ENCODE data around the gene GPS1.

Gene GPS1

GRCh38 chr17:82041144-82041814 lies 10.4 kb upstream of the GPS1 start:
- H3K4me3 ChIP-seq (ENCODE audit: low read depth, low read length) = no peak overlapping the region
- no peak for TF ChIP-seq CTCF (IDR thresholded peaks at IDR 0.05; ENCODE audit: control insufficient read depth, extremely low read depth, insufficient read depth)
- DNase-seq (ENCODE audit: low read depth) = no peak

GRCh38 chr17:82042649-82043048 lies 9.0 kb upstream of the GPS1 start:
- no peak for TF ChIP-seq CTCF (IDR thresholded peaks at IDR 0.05; ENCODE audit: control insufficient read depth, extremely low read depth, insufficient read depth)
- DNase-seq (ENCODE audit: low read depth) = no peak
- no peak overlapping the region for H3K4me3 ChIP-seq (ENCODE audit: low read depth, low read length)

GRCh38 chr17:82043507-82043906 lies 8.2 kb upstream of the GPS1 start:
- DNase-seq (ENCODE audit: low read depth) = no peak
- H3K4me3 ChIP-seq (ENCODE audit: low read depth, low read length) = no peak overlapping the region
- no peak for TF ChIP-seq CTCF (IDR thresholded peaks at IDR 0.05; ENCODE audit: control insufficient read depth, extremely low read depth, insufficient read depth)

GRCh38 chr17:82045936-82046484 lies 5.7 kb upstream of the GPS1 start:
- no peak for DNase-seq (ENCODE audit: low read depth)
- TF ChIP-seq CTCF (IDR thresholded peaks at IDR 0.05; ENCODE audit: control insufficient read depth, extremely low read depth, insufficient read depth) = no peak
- no peak overlapping the region for H3K4me3 ChIP-seq (ENCODE audit: low read depth, low read length)

GRCh38 chr17:82046903-82047302 lies 4.8 kb upstream of the GPS1 start:
- H3K4me3 ChIP-seq (ENCODE audit: low read depth, low read length) = no peak overlapping the region
- TF ChIP-seq CTCF (IDR thresholded peaks at IDR 0.05; ENCODE audit: control insufficient read depth, extremely low read depth, insufficient read depth) = no peak
- no peak for DNase-seq (ENCODE audit: low read depth)

GRCh38 chr17:82047379-82047778 lies 4.3 kb upstream of the GPS1 start:
- no peak for DNase-seq (ENCODE audit: low read depth)
- no peak overlapping the region for H3K4me3 ChIP-seq (ENCODE audit: low read depth, low read length)
- no peak for TF ChIP-seq CTCF (IDR thresholded peaks at IDR 0.05; ENCODE audit: control insufficient read depth, extremely low read depth, insufficient read depth)
